Measurements from ENCODE around the gene RPS6KB1. TPM values are rescaled to one million over a fixed set of nuclear protein-coding genes. Genes with fewer than 3 reads are reported as not detected.

The RPS6KB1 gene
- polyA plus RNA-seq, 1 of the 3 experiments (the other 2 are of a cell fraction), result 13.4 TPM

DNA sequence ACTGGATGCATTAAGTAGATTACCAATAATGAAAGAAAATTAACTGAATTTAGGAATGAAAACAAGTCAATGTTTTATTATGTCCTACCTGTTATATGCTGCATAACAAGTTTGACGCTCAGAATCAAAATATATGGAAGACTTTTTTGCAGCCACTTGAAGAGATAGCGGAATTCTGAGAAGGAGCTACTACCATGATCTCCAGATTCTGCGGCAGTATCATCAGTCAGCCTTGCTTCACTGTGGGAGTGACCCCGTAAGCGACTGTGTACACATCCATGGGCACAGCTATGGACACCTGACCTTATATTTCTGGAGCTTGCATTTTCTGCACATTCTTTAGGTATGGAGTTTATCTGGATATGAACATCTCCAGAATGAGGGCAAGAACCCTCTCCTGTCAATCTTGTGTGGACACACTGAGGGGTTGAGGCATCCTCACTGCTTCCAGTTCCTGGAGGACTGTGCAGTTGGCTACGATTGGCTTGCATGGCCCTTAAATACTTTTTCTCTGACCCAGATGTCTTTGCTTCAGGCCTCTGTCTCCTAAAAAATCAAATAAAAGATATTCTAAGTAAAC lies 69.9 kb downstream of the RPS6KB1 start:
- Histone ChIP-seq H3K36me3 (replicated peaks in 1 of 2; ENCODE audit: control insufficient read depth in 1 of 2, insufficient read depth in 2 of 2, low read length in 1 of 2) (peaks cover 8 to 22% of the 10 kb centered on the region in 2 experiments), H3K4me3 (ENCODE audit: low read depth in 2 of 2, low read length in 1 of 2) (peak overlapping the region in 1 of 2 experiments; percentile 93; a peak in 1 of 4 replicates), H3F3A (replicated peaks; ENCODE audit: insufficient read depth) (peaks cover 11% of the 10 kb centered on the region), H3K9me2 (no peaks in the 10 kb centered on the region), H3K9me3 (no peaks in the 10 kb centered on the region), H3K27ac (ENCODE audit: low read depth in 2 of 2, low read length in 1 of 2) (no peak overlapping the region), H3K9ac (no peak overlapping the region), H3K27me3 (ENCODE audit: insufficient read depth) (no peaks in the 10 kb centered on the region), H3K4me1 (ENCODE audit: control insufficient read depth in 1 of 2, insufficient read depth in 2 of 2, low read depth in 1 of 2, low read length in 1 of 2) (peaks cover 0 to 15% of the 10 kb centered on the region in 2 experiments; a peak in 2 of 4 replicates), H2AFZ (ENCODE audit: low read depth) (no peak overlapping the region), H4K20me1 (ENCODE audit: insufficient read depth) (no peaks in the 10 kb centered on the region), H3K79me2 (ENCODE audit: insufficient read depth) (0 out of 2 replicates have a peak, but pooled peaks cover 9% of the 10 kb centered on the region), H3K4me2 (peak overlapping the region; percentile 85; the same call in 1 of the 2 replicates)
- ChIA-PET POLR2A (no interaction called here), CTCF (interaction anchor here (1.4 kb wide), 1 partner anchor 49 kb away, joined by 6 read pairs; no protein-coding TSS in a partner anchor)
- DNase-seq, result no peak
- WGBS (ENCODE audit: low lambda C conversion rate), result 93% methylated on average over 6 of the region's 6 CpGs
- TF ChIP-seq YY1 (IDR thresholded peaks at IDR 0.05; ENCODE audit: low read depth) (no peak), EP300 (IDR thresholded peaks at IDR 0.05; ENCODE audit: borderline replicate concordance in 1 of 2, low read depth in 1 of 2, low read length in 1 of 2) (no peak), NFIC (IDR thresholded peaks at IDR 0.05; ENCODE audit: borderline replicate concordance) (no peak), FOXJ3 (CRISPR knock-in tag; IDR thresholded peaks at IDR 0.05) (no peak), POLR2AphosphoS5 (IDR thresholded peaks at IDR 0.05; ENCODE audit: low read depth, low read length) (no peak), CHD2 (IDR thresholded peaks at IDR 0.05; ENCODE audit: low read length, partially characterized antibody) (no peak)
- TF ChIP-seq, protein P1, sequence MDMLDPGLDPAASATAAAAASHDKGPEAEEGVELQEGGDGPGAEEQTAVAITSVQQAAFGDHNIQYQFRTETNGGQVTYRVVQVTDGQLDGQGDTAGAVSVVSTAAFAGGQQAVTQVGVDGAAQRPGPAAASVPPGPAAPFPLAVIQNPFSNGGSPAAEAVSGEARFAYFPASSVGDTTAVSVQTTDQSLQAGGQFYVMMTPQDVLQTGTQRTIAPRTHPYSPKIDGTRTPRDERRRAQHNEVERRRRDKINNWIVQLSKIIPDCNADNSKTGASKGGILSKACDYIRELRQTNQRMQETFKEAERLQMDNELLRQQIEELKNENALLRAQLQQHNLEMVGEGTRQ (IDR thresholded peaks at IDR 0.05; ENCODE audit: borderline replicate concordance, low read depth, low read length), result no peak
- TF ChIP-seq, protein P2, sequence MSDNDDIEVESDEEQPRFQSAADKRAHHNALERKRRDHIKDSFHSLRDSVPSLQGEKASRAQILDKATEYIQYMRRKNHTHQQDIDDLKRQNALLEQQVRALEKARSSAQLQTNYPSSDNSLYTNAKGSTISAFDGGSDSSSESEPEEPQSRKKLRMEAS (IDR thresholded peaks at IDR 0.05; ENCODE audit: low read depth), result no peak

DNA sequence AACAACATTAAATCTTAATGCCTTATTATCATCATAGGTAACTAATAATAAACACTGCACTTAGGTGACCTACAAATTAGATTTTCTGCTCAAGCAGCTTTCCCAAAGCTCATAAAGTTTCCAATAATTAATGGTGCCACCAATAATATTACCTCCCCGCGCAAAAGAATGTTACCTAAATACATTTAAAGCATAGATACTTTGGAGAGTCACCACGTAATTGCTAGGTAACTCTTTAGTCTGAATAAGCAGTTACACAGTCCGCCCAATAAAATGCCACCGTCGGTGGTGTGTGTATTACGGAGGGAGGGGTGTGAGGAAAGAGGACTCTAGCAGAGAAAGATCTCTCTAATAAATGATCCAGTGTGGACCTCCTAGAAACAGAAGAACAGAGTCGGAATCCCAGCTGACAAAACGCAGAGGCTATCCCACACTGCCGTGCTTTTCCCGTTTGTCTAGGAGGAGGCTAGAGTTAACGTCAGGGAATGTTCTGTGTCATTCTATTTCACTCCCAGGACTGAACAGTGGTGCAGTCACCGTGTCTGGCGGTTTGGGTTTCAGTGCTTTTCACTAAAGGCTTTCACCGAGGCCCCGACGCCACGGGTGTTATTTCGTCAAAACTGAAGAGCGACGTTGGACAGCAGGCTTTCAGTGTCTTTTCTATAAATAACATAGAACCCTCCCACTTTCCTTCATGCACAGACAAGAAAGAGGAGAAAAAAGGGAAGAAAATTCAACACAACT lies 71.0 kb downstream of the RPS6KB1 start:
- peak; percentile 62 for DNase-seq
- WGBS (ENCODE audit: low lambda C conversion rate), result 3% methylated on average over 21 of the region's 21 CpGs
- TF ChIP-seq TEAD4 (IDR thresholded peaks at IDR 0.05; ENCODE audit: borderline replicate concordance, insufficient read depth), result no peak
- no peak for TF ChIP-seq ELF1 (IDR thresholded peaks at IDR 0.05)
- TF ChIP-seq FOSL2 (IDR thresholded peaks at IDR 0.05; ENCODE audit: borderline replicate concordance, low read depth), result no peak
- TF ChIP-seq, protein P3, sequence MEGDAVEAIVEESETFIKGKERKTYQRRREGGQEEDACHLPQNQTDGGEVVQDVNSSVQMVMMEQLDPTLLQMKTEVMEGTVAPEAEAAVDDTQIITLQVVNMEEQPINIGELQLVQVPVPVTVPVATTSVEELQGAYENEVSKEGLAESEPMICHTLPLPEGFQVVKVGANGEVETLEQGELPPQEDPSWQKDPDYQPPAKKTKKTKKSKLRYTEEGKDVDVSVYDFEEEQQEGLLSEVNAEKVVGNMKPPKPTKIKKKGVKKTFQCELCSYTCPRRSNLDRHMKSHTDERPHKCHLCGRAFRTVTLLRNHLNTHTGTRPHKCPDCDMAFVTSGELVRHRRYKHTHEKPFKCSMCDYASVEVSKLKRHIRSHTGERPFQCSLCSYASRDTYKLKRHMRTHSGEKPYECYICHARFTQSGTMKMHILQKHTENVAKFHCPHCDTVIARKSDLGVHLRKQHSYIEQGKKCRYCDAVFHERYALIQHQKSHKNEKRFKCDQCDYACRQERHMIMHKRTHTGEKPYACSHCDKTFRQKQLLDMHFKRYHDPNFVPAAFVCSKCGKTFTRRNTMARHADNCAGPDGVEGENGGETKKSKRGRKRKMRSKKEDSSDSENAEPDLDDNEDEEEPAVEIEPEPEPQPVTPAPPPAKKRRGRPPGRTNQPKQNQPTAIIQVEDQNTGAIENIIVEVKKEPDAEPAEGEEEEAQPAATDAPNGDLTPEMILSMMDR (IDR thresholded peaks at IDR 0.05), result no peak
- TF ChIP-seq FOXJ3 (CRISPR knock-in tag; IDR thresholded peaks at IDR 0.05), result no peak; the same call in 1 of the 2 replicates
- no peak for TF ChIP-seq GATA2 (CRISPR knock-in tag; IDR thresholded peaks at IDR 0.05)
- TF ChIP-seq, protein P2 (IDR thresholded peaks at IDR 0.05; ENCODE audit: low read depth), result no peak
- no peak for TF ChIP-seq POLR2AphosphoS5 (IDR thresholded peaks at IDR 0.05; ENCODE audit: low read depth, low read length)
- TF ChIP-seq, protein P1 (IDR thresholded peaks at IDR 0.05; ENCODE audit: borderline replicate concordance, low read depth, low read length), result no peak
- no peak for TF ChIP-seq RAD21 (IDR thresholded peaks at IDR 0.05; ENCODE audit: low read length)
- no peak for TF ChIP-seq CHD2 (IDR thresholded peaks at IDR 0.05; ENCODE audit: low read length, partially characterized antibody)
- no peak for TF ChIP-seq MEF2A (IDR thresholded peaks at IDR 0.05; ENCODE audit: borderline replicate concordance, low read depth)
- TF ChIP-seq MXI1 (IDR thresholded peaks at IDR 0.05; ENCODE audit: low read depth, low read length), result no peak
- TF ChIP-seq, protein P4, sequence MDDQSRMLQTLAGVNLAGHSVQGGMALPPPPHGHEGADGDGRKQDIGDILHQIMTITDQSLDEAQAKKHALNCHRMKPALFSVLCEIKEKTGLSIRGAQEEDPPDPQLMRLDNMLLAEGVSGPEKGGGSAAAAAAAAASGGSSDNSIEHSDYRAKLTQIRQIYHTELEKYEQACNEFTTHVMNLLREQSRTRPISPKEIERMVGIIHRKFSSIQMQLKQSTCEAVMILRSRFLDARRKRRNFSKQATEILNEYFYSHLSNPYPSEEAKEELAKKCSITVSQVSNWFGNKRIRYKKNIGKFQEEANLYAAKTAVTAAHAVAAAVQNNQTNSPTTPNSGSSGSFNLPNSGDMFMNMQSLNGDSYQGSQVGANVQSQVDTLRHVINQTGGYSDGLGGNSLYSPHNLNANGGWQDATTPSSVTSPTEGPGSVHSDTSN (IDR thresholded peaks at IDR 0.05), result no peak

More for the DNA sequence above, 71.0 kb downstream of the RPS6KB1 start:
- Histone ChIP-seq H3K4me1 (ENCODE audit: control insufficient read depth in 1 of 2, insufficient read depth in 2 of 2, low read depth in 1 of 2, low read length in 1 of 2) (peaks cover 0 to 15% of the 10 kb centered on the region in 2 experiments; a peak in 2 of 4 replicates), H3K79me2 (ENCODE audit: insufficient read depth) (0 out of 2 replicates have a peak, but pooled peaks cover 9% of the 10 kb centered on the region), H3K9ac (peak overlapping the region; percentile 75), H3K9me3 (no peaks in the 10 kb centered on the region), H3K27me3 (ENCODE audit: insufficient read depth) (no peaks in the 10 kb centered on the region), H2AFZ (ENCODE audit: low read depth) (peak overlapping the region; percentile 99), H3K36me3 (replicated peaks in 1 of 2; ENCODE audit: control insufficient read depth in 1 of 2, insufficient read depth in 2 of 2, low read length in 1 of 2) (peaks cover under 1 to 11% of the 10 kb centered on the region in 2 experiments), H3K4me2 (peak overlapping the region; percentile 85), H4K20me1 (ENCODE audit: insufficient read depth) (no peaks in the 10 kb centered on the region), H3K4me3 (ENCODE audit: low read depth in 2 of 2, low read length in 1 of 2) (peak overlapping the region; percentile 84 to 93), H3F3A (replicated peaks; ENCODE audit: insufficient read depth) (peaks cover 11% of the 10 kb centered on the region), H3K9me2 (no peaks in the 10 kb centered on the region), H3K27ac (ENCODE audit: low read depth in 2 of 2, low read length in 1 of 2) (peak overlapping the region; percentile 77 to 84)
- ChIA-PET CTCF (interaction anchor here (1.2 to 1.7 kb wide), 3 partner anchors 14 to 73 kb away, joined by 3 to 7 read pairs (median 6); no protein-coding TSS in a partner anchor), POLR2A (interaction anchor here (0.5 to 1.4 kb wide), 3 partner anchors 45 to 86 kb away, joined by 3 to 5 read pairs (median 3); no protein-coding TSS in a partner anchor)
